GM04504 (cell line): ENCODE data around the gene SLC35F1.
"Not testable (repeated sequence)": the region's sequence is repeated elsewhere in the genome, so short reads cannot be mapped to it uniquely, and the experiment has no call there.

Experiments
- DNase-seq: peaks from one replicate; pipeline ENCODE4 v3.0.0-alpha.2; 2012; ENCODE audit warnings: low read depth

Gene SLC35F1

GRCh38 chr6:117906958-117907600 lies at the start of gene SLC35F1:
TSS of gene SLC35F1 (plus strand) at chr6:117907264.
- no peak for DNase-seq

DNA sequence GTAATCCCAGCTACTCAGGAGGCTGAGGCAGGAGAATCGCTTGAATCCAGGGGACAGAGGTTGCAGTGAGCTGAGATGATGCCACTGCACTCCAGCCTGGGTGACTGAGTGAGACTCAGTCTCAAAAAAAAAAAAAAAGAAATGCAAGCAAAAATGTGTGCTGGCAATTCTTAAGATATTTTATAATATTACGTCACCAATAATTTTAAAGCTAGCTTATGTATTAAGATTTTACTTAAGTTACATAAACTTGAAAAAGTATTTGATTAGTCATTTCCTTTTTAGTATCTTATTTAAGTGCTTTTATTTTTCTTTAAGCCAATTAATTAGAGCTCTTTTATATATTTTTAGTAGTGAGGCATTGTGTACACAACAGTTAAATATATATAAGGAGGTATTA lies 48.5 kb upstream of the SLC35F1 start:
- not testable (repeated sequence) for DNase-seq

DNA sequence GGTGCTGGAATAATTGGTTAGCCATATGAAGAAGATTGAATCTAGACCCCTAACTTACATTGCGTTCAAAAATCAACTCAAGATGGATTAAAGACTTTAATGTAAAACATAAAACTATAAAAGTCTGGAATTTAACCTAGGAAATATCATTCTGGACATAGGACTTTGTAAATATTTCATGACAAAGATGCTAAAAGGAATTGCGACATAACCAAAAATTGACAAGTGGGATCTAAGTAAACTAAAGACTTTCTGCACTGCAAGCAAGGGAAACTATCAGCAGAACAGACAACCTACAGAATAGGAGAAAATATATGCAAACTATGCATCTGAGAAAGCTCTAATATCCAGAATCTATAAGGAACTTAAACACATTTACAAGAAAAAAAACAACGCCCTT lies 45.5 kb upstream of the SLC35F1 start:
- DNase-seq: no peak

- no peak for DNase-seq
Observed at GRCh38 chr6:117866561-117866960, 40.5 kb upstream of the SLC35F1 start.

DNA sequence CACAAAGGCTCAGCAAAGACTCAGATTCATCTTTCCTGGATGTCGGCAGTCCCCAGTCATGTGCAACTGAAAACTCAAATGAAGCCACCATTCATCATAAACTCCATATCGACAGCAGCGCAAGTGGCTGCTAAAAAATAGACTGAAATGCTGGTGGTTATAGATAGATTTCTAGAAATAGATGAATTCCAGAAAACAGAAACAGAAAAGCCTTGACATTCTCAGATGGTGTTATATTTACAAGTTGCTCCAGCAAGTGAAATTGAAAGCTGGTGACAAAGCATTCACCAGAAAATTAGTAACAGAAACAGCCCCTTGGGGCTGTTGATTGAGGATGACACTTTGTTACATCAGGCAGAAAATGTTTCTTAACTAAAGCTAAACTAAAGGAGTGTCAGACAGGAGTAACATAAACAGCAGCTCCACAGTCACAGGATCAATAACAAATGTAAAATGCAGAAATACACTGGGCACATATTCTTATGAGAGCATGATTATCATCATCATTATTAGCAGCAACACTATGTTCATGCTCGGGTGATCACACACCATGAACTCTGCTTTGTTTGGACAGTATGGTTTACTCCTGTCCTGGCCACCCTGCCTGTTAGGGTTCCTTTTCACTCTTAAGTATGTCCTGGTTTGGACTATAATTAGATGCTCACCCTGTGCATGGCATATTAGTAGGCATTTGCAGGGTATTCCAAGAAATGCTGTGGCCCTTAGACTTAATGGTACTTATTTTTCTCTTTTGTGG lies 36.4 kb upstream of the SLC35F1 start:
- DNase-seq: no peak

- DNase-seq: no peak
Observed at GRCh38 chr6:117880824-117881223, 26.2 kb upstream of the SLC35F1 start.

DNA sequence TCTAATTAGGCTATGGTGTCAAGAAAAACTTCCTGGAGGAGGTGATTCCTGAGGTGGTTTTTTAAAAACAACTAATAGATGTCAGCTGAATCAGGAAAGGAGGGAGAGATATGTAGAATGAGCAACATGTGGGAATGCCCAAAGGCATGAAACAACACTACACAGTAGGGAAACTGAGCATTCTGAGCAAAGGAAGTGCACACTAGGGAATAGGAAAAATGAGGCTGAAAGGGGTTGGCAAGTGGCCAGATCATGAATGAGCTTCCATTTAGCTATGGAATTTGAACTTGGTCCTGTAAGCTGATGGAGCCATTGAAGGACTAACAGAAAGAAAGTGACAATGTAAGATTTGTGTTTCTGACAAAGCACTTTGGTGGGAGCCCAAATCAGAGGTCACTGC lies 16.9 kb upstream of the SLC35F1 start:
- DNase-seq: no peak

DNA sequence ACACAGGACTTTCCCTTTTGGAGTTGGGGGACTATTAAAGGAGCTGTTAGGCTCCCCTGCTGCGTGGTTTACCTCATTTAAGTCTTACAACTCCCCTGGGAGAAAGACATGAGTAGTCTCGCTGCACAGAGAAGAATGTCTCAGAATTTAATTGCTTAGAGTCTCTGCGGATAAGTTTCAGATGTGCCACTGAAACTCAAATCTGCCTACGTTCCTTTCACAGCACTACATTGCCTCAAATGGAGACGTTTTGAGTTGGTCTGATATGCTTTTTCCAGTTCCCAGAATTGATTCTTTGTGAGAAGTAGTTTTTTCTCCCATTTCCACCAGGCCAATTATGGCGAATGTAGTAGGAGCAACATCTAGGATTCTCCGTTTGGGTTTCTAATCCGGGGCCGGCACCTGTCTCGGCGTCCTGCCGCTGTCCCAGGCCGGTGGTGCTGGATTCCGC lies 532 bp upstream of the SLC35F1 start:
- no peak for DNase-seq

GRCh38 chr6:117907601-117908245 lies 659 bp downstream of the SLC35F1 start:
- no peak for DNase-seq

DNA sequence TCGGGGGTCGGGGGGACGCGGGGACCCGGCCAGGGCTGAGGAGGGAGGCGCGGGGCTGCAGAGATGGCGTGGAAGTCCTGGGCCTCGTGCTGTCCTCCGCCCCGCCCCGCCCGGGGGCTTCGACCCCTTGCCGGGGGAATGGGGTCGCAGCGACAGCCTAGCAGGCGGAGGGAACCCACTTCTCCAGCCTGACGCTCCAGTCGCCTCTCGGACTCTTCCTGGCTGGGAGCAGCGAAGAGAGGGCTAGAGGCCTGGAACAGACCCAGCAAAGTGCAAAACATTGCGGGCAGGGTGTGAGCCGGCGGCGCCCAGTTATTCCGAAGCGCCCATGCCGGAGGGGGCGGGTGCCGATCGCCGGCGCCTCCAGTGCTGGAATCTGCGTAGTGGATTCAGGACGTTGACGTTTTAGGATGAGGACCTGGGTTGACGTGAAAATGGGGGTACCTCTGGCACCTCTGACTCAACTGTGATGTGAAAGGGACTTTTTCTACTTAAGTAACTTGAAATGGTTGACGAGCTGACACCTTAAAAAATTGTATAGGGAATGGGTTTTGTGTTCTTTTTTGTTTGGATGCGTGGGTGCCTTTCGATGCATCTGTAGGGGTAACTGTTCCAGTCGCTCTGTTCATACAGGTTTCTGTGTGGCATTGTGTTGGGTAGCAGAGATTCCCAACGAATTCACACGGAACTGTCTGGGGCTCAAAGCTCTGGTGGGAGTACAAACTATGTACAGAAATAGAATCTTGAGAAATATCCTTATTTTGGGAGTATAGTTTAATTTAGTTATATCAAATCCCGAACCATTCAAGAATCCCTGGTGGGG lies 1.4 kb downstream of the SLC35F1 start:
- no peak for DNase-seq

GRCh38 chr6:117909638-117910037 lies 2.6 kb downstream of the SLC35F1 start:
- no peak for DNase-seq

- no peak for DNase-seq
Observed at GRCh38 chr6:117910549-117910948, 3.5 kb downstream of the SLC35F1 start.

GRCh38 chr6:117911150-117911549 lies 4.1 kb downstream of the SLC35F1 start:
- DNase-seq: no peak

- no peak for DNase-seq
Observed at GRCh38 chr6:117911660-117912059, 4.6 kb downstream of the SLC35F1 start.

- no peak for DNase-seq
Observed at GRCh38 chr6:117915846-117916245, 8.8 kb downstream of the SLC35F1 start.

GRCh38 chr6:117916483-117916882 lies 9.4 kb downstream of the SLC35F1 start:
- DNase-seq: no peak

DNA sequence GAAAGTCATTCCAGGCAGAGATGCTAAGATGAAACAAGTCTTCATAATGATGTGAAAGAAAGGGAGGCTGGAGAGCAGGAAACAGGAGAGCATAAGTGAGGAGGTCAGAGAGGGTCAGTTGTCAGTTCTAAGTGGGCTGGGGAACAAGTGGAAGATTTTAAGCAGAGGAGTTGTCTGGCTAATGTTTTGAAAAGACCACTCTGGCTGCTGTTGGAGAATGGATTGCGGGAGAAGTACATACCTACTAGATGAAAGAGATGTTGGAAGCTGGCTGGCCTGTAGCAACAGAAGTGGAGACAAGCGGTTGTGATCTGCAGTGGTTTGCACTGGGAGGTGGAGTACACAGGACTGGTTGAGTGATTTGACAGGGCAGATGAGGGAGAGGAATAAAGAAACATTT lies 10.1 kb downstream of the SLC35F1 start:
- DNase-seq: no peak

- no peak for DNase-seq
Observed at GRCh38 chr6:117918454-117918853, 11.4 kb downstream of the SLC35F1 start.

DNA sequence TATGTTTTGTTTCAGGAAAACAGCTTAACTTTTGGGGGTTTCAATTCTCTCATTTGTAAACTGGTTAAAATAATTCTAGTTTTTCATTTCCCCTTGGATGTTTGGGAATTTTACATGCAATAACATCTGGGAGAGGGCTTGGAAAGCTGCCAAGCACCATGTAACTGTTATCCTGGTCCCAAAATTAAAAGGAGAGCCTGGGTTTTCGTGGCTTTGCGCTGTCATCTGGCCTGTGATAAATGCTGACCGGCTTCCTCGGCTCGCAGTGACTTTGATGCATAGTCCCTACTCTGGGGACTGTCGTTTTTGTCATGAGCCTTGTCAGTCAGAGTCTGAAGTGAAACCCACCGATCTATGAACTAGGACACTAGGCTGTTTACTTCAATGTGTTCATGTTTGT lies 12.2 kb downstream of the SLC35F1 start:
- no peak for DNase-seq

DNA sequence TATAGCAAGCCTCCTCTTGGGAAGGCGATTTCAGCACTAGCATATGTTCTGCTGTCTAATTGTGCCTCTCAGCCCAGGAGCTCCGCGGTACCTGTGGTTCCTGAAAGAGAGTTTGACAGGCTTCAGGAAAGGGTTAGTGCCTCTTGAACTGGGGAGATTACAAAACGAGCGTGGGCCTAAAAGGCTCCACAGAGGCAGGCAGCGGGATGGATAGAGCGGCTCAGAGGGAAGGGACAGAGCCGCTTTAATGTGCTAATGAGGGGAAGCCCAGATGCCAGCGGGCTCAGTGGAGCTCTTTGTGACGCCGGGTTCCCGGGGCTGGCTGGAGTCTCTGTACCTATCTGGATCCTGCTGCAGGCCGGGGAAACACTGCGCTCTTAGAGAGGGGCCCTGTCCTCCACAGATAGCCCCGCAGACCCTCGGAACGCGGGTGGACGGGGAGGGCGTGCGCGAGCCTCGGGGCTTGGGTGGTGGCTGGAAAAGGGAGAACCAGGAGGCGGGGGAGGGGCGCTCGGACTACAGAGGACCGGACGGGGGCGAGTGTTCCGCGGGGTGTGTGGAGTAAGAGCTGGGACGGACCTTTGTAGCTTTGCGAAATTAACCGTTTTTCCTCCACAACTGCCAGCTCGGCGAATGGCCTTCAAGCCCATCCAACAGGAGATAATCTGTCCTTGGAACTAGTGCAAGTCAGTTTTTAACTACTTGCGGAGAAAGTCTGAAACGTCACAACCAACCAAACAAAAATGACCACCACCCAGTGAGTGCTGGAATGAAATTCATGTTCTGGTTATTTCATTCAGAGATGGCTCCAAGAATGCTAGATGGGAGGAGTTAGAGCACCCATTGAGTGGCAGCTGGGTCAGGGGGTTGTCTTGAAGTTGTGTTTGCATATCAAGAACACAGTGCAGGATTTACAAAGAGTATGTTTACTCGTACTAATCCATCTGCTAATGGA lies 13.0 kb downstream of the SLC35F1 start:
- DNase-seq: no peak

GRCh38 chr6:117924690-117925089 lies 17.6 kb downstream of the SLC35F1 start:
- no peak for DNase-seq
